Stimulated activated CD4-positive, alpha-beta T cell treated with anti-CD3 and anti-CD28 coated beads, Interleukin-1b, Interleukin-23, amount 100 ng/mL, for 4 hours (primary cell): ENCODE data around the gene RAPGEF1.

Experiments used
- DNase-seq, 2 donors: peaks; one replicate each; pipeline ENCODE4 v3.0.0-alpha.2; 2020; ENCODE audit warnings: low read depth in 2 of 2

The RAPGEF1 gene

GRCh38 chr9:131650254-131650653 is 89.6 kb downstream of the RAPGEF1 start:
- no peak for DNase-seq

GRCh38 chr9:131649646-131650045 is 90.2 kb downstream of the RAPGEF1 start:
- no peak for DNase-seq

- no peak for DNase-seq
Observed at GRCh38 chr9:131645078-131645776, 94.6 kb downstream of the RAPGEF1 start.

- DNase-seq = no peak
Observed at GRCh38 chr9:131642496-131643083, 97.3 kb downstream of the RAPGEF1 start.

GRCh38 chr9:131641618-131642495 is 98.0 kb downstream of the RAPGEF1 start:
- no peak for DNase-seq

GRCh38 chr9:131640438-131641137 is 99.3 kb downstream of the RAPGEF1 start:
- no peak for DNase-seq

GRCh38 chr9:131639769-131640437 is 100.0 kb downstream of the RAPGEF1 start:
- no peak for DNase-seq

- no peak for DNase-seq
Observed at GRCh38 chr9:131636593-131636992, 103.3 kb downstream of the RAPGEF1 start.

- DNase-seq = no peak
Observed at GRCh38 chr9:131635892-131636291, 104.0 kb downstream of the RAPGEF1 start.

- peak; percentile 54 to 67 for DNase-seq
Observed at GRCh38 chr9:131635285-131635684, 104.6 kb downstream of the RAPGEF1 start.

- no peak for DNase-seq
Observed at GRCh38 chr9:131633491-131634031, 106.3 kb downstream of the RAPGEF1 start.

GRCh38 chr9:131631306-131631705 is 108.6 kb downstream of the RAPGEF1 start:
- no peak for DNase-seq

- no peak for DNase-seq
Observed at GRCh38 chr9:131630205-131630831, 109.6 kb downstream of the RAPGEF1 start.

- DNase-seq = no peak
Observed at GRCh38 chr9:131629825-131630204, 110.1 kb downstream of the RAPGEF1 start.

GRCh38 chr9:131629226-131629500 is 110.7 kb downstream of the RAPGEF1 start:
- DNase-seq = no peak

- DNase-seq = no peak
Observed at GRCh38 chr9:131628459-131629225, 111.2 kb downstream of the RAPGEF1 start.

- peak in 1 of 2 donors; percentile 32 for DNase-seq
Observed at GRCh38 chr9:131627648-131628458, 112.0 kb downstream of the RAPGEF1 start.

GRCh38 chr9:131627326-131627647 is 112.6 kb downstream of the RAPGEF1 start:
- DNase-seq = no peak
